Ishikawa (cell line): Measurements from ENCODE around the gene KCNN3.

Experiments used
- CEBPB ChIP-seq: IDR thresholded peaks from 2 replicates; pipeline ENCODE4 v1.6.1; 2012
- CREB1 ChIP-seq: IDR thresholded peaks from 2 replicates; pipeline ENCODE4 v1.6.1; 2012; ENCODE audit warnings: low read depth
- EGR1 ChIP-seq: IDR thresholded peaks from 2 replicates; pipeline ENCODE4 v1.6.1; 2012
- EP300 ChIP-seq: IDR thresholded peaks from 2 replicates; pipeline ENCODE4 v1.6.1; 2012; ENCODE audit warnings: borderline replicate concordance
- FOXM1 ChIP-seq: IDR thresholded peaks from 2 replicates; pipeline ENCODE4 v1.6.1; 2012; ENCODE audit warnings: low read depth, borderline replicate concordance
- MAX ChIP-seq: IDR thresholded peaks from 2 replicates; pipeline ENCODE4 v1.6.1; 2012
- NFIC ChIP-seq: IDR thresholded peaks from 2 replicates; pipeline ENCODE4 v1.6.1; 2012
- RAD21 ChIP-seq: IDR thresholded peaks from 2 replicates; pipeline ENCODE4 v1.6.1; 2012; ENCODE audit warnings: low read depth
- REST ChIP-seq: IDR thresholded peaks from 2 replicates; pipeline ENCODE4 v1.6.1; 2012; ENCODE audit warnings: low read depth, mild to moderate bottlenecking
- TAF1 ChIP-seq: IDR thresholded peaks from 2 replicates; pipeline ENCODE4 v1.6.1; 2012; ENCODE audit warnings: low read depth, mild to moderate bottlenecking
- TCF12 ChIP-seq: IDR thresholded peaks from 2 replicates; pipeline ENCODE4 v1.6.1; 2012; ENCODE audit warnings: low read depth
- TEAD4 ChIP-seq: IDR thresholded peaks from 2 replicates; pipeline ENCODE4 v1.6.1; 2012
- USF1 ChIP-seq: IDR thresholded peaks from 2 replicates; pipeline ENCODE4 v1.6.1; 2012
- YY1 ChIP-seq: IDR thresholded peaks from 2 replicates; pipeline ENCODE4 v1.6.1; 2012; ENCODE audit warnings: low read depth
- ZBTB7A ChIP-seq: IDR thresholded peaks from 2 replicates; pipeline ENCODE4 v1.6.1; 2012; ENCODE audit warnings: low read depth

KCNN3 gene

GRCh38 chr1:154808909-154809262 is 61.2 kb downstream of the KCNN3 start:
- TF ChIP-seq TEAD4 = no peak
- no peak for TF ChIP-seq EGR1
- TF ChIP-seq REST = no peak

GRCh38 chr1:154808261-154808908 is 61.7 kb downstream of the KCNN3 start:
- TF ChIP-seq TEAD4 = no peak
- TF ChIP-seq EP300 = no peak
- no peak for TF ChIP-seq FOXM1

GRCh38 chr1:154807048-154807591 is 63.0 kb downstream of the KCNN3 start:
- TF ChIP-seq MAX (no peak), CEBPB (no peak), FOXM1 (no peak), USF1 (no peak), REST (no peak), TCF12 (no peak), NFIC (no peak), TAF1 (no peak), EGR1 (no peak), CREB1 (no peak), TEAD4 (no peak), ZBTB7A (no peak), YY1 (no peak), EP300 (no peak), RAD21 (no peak)

- no peak for TF ChIP-seq EP300
- no peak for TF ChIP-seq RAD21
- no peak for TF ChIP-seq CREB1
- no peak for TF ChIP-seq EGR1
- TF ChIP-seq TCF12 = no peak
- TF ChIP-seq REST = no peak
Observed at GRCh38 chr1:154806333-154806732, 63.7 kb downstream of the KCNN3 start.

- TF ChIP-seq ZBTB7A (no peak), REST (no peak), NFIC (no peak), USF1 (no peak), TAF1 (no peak), EP300 (no peak), EGR1 (no peak), TCF12 (no peak), FOXM1 (no peak), CREB1 (no peak), TEAD4 (no peak), CEBPB (no peak), MAX (no peak)
Observed at GRCh38 chr1:154802982-154803920, 66.8 kb downstream of the KCNN3 start.
